ENCODE data around the gene CYP26B1. TPM values are rescaled to one million over a fixed set of nuclear protein-coding genes. Genes with fewer than 3 reads are reported as not detected.

The CYP26B1 gene
- total and polyA plus RNA-seq, 9 of the 15 experiments (the other 6 are each of a cell fraction or from before 2014, with no cell fraction given): 0.01 to 0.13 (median 0.04) TPM; not detected in 6

DNA sequence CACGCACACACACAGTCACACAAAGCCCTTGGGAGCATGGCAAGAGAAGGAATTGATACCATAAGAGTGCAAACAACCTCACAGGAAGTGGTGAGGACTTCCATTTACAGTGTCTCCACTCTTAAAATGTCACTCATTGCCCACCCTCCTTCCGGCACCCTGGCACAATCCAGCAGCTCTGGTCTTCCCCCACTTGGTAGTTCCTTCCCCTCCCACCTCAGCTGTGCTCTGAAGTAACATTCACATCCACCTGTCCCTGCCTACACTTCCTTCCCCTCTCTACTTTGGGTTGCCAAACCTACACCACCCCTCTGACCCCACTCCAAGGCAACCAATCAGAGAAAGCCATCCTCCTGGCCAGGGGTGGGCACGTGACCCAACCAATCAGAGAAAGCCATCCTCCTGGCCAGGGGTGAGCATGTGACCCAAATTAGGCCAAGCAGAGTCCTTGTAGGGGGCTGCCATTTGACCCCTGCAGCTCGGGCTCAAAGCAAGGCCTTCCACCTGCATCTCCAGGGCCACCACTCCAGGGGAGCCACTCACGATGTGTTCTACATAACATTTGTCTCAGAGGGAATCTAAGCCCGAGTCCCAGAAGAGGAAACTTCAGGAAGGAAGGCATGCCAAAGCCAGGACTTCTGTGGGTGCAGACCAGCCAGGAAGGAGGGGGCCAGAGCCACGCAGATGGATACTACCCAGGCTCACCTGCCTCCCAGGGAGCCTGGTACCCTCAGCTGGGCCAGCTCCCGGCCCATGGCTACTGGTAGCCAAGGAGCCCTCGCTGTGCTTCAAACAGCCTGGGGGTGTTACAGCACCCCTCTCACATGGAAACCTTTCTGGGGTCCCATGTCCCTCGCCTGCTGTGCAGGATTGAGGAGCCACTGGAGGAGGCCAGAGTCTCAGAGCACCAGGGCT, 21.2 kb downstream of the CYP26B1 start:
- H3K9ac ChIP-seq (ENCODE audit: insufficient read depth in 1 of 2, low read depth in 2 of 2, low read length in 2 of 2): no peak overlapping the region
- H3K27me3 ChIP-seq (ENCODE audit: control insufficient read depth in 2 of 2, insufficient read depth in 2 of 2, low read length in 2 of 2): peaks cover 8 to 44% of the 10 kb centered on the region in 2 experiments; a peak in 4 of 5 replicates
- H3K27ac ChIP-seq (ENCODE audit: extremely low read depth, low read depth, low read length): no peak overlapping the region
- no peaks in the 10 kb centered on the region for H3K9me3 ChIP-seq (replicated peaks; ENCODE audit: control insufficient read depth, insufficient read depth, low read depth, low read length)
- peaks cover 4% of the 10 kb centered on the region; the same call in 1 of the 2 replicates for H4K20me1 ChIP-seq (replicated peaks; ENCODE audit: control insufficient read depth, insufficient read depth, low read length)
- H3K9me1 ChIP-seq (ENCODE audit: control insufficient read depth, insufficient read depth, low read length): no peaks in the 10 kb centered on the region
- DNase-seq (ENCODE audit: extremely low read depth in 1 of 4, low spot score in 3 of 4) (no peak), ATAC-seq (no peak), FAIRE-seq (no peak)
- H3K4me2 ChIP-seq (ENCODE audit: insufficient read depth, low read length): no peak overlapping the region
- H3K36me3 ChIP-seq (ENCODE audit: control insufficient read depth, insufficient read depth, low read length): no peaks in the 10 kb centered on the region
- intact Hi-C loops (cut with micrococcal nuclease): no loop called here
- no peak for TF ChIP-seq NUFIP1 (IDR thresholded peaks at IDR 0.05; ENCODE audit: partially characterized antibody)
- no peak for TF ChIP-seq CBX8 (IDR thresholded peaks at IDR 0.05; ENCODE audit: borderline replicate concordance, extremely low read depth, low read depth, low read length, poor library complexity, severe bottlenecking)
- no peak for TF ChIP-seq EHMT2 (IDR thresholded peaks at IDR 0.05)
- TF ChIP-seq, protein P1, sequence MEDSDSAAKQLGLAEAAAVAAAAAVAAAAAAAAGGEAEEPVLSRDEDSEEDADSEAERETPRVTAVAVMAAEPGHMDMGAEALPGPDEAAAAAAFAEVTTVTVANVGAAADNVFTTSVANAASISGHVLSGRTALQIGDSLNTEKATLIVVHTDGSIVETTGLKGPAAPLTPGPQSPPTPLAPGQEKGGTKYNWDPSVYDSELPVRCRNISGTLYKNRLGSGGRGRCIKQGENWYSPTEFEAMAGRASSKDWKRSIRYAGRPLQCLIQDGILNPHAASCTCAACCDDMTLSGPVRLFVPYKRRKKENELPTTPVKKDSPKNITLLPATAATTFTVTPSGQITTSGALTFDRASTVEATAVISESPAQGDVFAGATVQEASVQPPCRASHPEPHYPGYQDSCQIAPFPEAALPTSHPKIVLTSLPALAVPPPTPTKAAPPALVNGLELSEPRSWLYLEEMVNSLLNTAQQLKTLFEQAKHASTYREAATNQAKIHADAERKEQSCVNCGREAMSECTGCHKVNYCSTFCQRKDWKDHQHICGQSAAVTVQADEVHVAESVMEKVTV (CRISPR knock-in tag; IDR thresholded peaks at IDR 0.05): no peak
- no peak for TF ChIP-seq ZNF717 (CRISPR knock-in tag; IDR thresholded peaks at IDR 0.05)
- 0 out of 2 replicates have a peak, but pooled peaks have one; percentile 19 for TF ChIP-seq RAD51 (IDR thresholded peaks at IDR 0.05; ENCODE audit: borderline replicate concordance, low read depth)
- TF ChIP-seq PML (IDR thresholded peaks at IDR 0.05; ENCODE audit: low read length): no peak
- no peak for TF ChIP-seq KDM5B (IDR thresholded peaks at IDR 0.05; ENCODE audit: insufficient replicate concordance, low read depth, low read length)
- no peak for TF ChIP-seq NFIC (IDR thresholded peaks at IDR 0.05)
- TF ChIP-seq USF2 (CRISPR knock-in tag; IDR thresholded peaks at IDR 0.05): peak; percentile 63
- TF ChIP-seq PCBP1 (IDR thresholded peaks at IDR 0.05; ENCODE audit: low read depth, low read length, poor library complexity, severe bottlenecking): no peak
- H3K79me2 ChIP-seq (ENCODE audit: control insufficient read depth, insufficient read depth, low read length): no peaks in the 10 kb centered on the region
- H2AFZ ChIP-seq (ENCODE audit: low read depth, low read length): no peak overlapping the region
- H3K4me3 ChIP-seq: no peak overlapping the region
- ChIA-PET POLR2A (no interaction called here), CTCF (ENCODE audit: low intra/inter-chr PET ratio) (no interaction called here)
- BruUV-seq (replicated peaks): no TSS peak
- in situ Hi-C loops (cut with MboI): no loop called here
- 0% methylated on average over 9 of the region's 10 CpGs for WGBS (ENCODE audit: insufficient coverage, low coverage, missing lambda C conversion rate)
- H3K4me1 ChIP-seq (replicated peaks in 1 of 2; ENCODE audit: control insufficient read depth in 2 of 2, insufficient read depth in 2 of 2, low read length in 2 of 2): peaks cover 0 to 3% of the 10 kb centered on the region in 2 experiments; a peak in 1 of 5 replicates
